K562 (cell line): ENCODE results near the gene COL6A2. TPM values are rescaled to one million over a fixed set of nuclear protein-coding genes. Genes with fewer than 3 reads are reported as not detected.

Experiments
- ATAC-seq: fragments of 200-7000 bp; cut with Tn5 transposase; 3 replicates; pipeline ENCODE4 v1.9.1; 2020; ENCODE audit warnings: moderate library complexity
- BruUV-seq: library from RNA; stranded (reverse); fragments of 400-500 nt; replicated peaks from 2 replicates; lab custom pipeline; 2021; lab: Mats Ljungman, UMichigan
- CTCF ChIA-PET: fragments of 300-600 bp; formaldehyde crosslinking; extraction: SDS; loops from one replicate; lab custom pipeline; 2021; ENCODE audit warnings: low intra/inter-chr PET ratio; lab: Yijun Ruan, JAX
- POLR2A ChIA-PET: fragments of 300-600, 350-650 bp; sonication (Branson Sonifier 250); formaldehyde crosslinking; extraction: SDS; loops from one replicate; lab custom pipeline; 2021; ENCODE audit warnings: antibody characterized with exemption, inconsistent platforms; lab: Yijun Ruan, JAX
- DNase-seq, 4 experiments: peaks; one replicate each; pipeline versions ENCODE4 v3.0.0 to v3.0.0-alpha.2; 2011 to 2018; ENCODE audit warnings: low spot score in 3 of 4, mixed read lengths in 3 of 4; ENCODE audit errors: extremely low read depth in 1 of 4
- FAIRE-seq: peaks from 2 replicates; lab custom pipeline; 2011; peaks lifted over from hg19 to GRCh38; lab: Jason Lieb, UNC
- H2AFZ ChIP-seq: 2 replicates; pipeline ENCODE4 v1.6.0; 2011; ENCODE audit warnings: low read depth, low read length, control low read depth, inconsistent platforms
- H3K27ac ChIP-seq: fragments of 200-600 bp; 3 replicates; pipeline ENCODE4 v1.8.0; 2011; ENCODE audit warnings: low read depth, mild to moderate bottlenecking, control low read depth, inconsistent platforms, low read length, moderate library complexity, mixed read lengths; ENCODE audit errors: extremely low read depth
- H3K27me3 ChIP-seq, 2 experiments: fragments of 300-600 bp in 1 of 2; 2 replicates in 1 of 2; 3 replicates in 1 of 2; pipeline versions ENCODE4 v1.6.0 to v1.8.0; 2011; ENCODE audit warnings: inconsistent platforms in 2 of 2, low read length in 2 of 2, mild to moderate bottlenecking in 1 of 2, mixed read lengths in 1 of 2, moderate library complexity in 1 of 2; ENCODE audit not compliant: control insufficient read depth in 2 of 2, insufficient read depth in 2 of 2
- H3K36me3 ChIP-seq: fragments of 300-600 bp; 3 replicates; pipeline ENCODE4 v1.8.0; 2011; ENCODE audit warnings: mild to moderate bottlenecking, low read length, inconsistent platforms; ENCODE audit not compliant: control insufficient read depth, insufficient read depth
- H3K4me1 ChIP-seq, 2 experiments: fragments of 200-600 bp in 1 of 2; replicated peaks in 1 of 2; 2 replicates in 1 of 2; 3 replicates in 1 of 2; pipeline versions ENCODE4 v1.5.1 to v1.8.0; 2011; ENCODE audit warnings: inconsistent platforms in 2 of 2, low read length in 2 of 2, mild to moderate bottlenecking in 1 of 2, mixed read lengths in 1 of 2, moderate library complexity in 1 of 2; ENCODE audit not compliant: control insufficient read depth in 2 of 2, insufficient read depth in 2 of 2
- H3K4me2 ChIP-seq: 2 replicates; pipeline ENCODE4 v1.6.1; 2011; ENCODE audit warnings: low read length, control low read depth, inconsistent platforms, mixed read lengths; ENCODE audit not compliant: insufficient read depth
- H3K4me3 ChIP-seq: fragments of 200-600 bp; sonication (generic), shearing (Covaris generic); 2 replicates; pipeline ENCODE4 v1.5.1; 2016; ENCODE audit warnings: control low read depth, inconsistent platforms
- H3K79me2 ChIP-seq: fragments of 200-600 bp; 3 replicates; pipeline ENCODE4 v1.8.0; 2011; ENCODE audit warnings: low read length, inconsistent platforms; ENCODE audit not compliant: control insufficient read depth, insufficient read depth
- H3K9ac ChIP-seq, 2 experiments: 2 replicates each; pipeline versions ENCODE4 v1.6.0 to v1.6.1; 2011; ENCODE audit warnings: low read depth in 2 of 2, low read length in 2 of 2, control low read depth in 1 of 2, inconsistent platforms in 1 of 2, mild to moderate bottlenecking in 1 of 2, mixed read lengths in 1 of 2; ENCODE audit not compliant: insufficient read depth in 1 of 2
- H3K9me1 ChIP-seq: one replicate; pipeline ENCODE4 v1.6.0; 2011; ENCODE audit warnings: inconsistent platforms, mild to moderate bottlenecking, low read length, moderate library complexity; ENCODE audit not compliant: control insufficient read depth, insufficient read depth
- H3K9me3 ChIP-seq: replicated peaks from 2 replicates; pipeline ENCODE4 v1.5.1; 2011; ENCODE audit warnings: low read depth, low read length, inconsistent platforms; ENCODE audit not compliant: control insufficient read depth, insufficient read depth
- H4K20me1 ChIP-seq: replicated peaks from 2 replicates; pipeline ENCODE4 v1.6.1; 2011; ENCODE audit warnings: low read length, inconsistent platforms, mixed read lengths; ENCODE audit not compliant: control insufficient read depth, insufficient read depth
- HNRNPLL ChIP-seq: fragments of 200-400 bp; formaldehyde crosslinking; IDR thresholded peaks from 2 replicates; pipeline ENCODE4 v1.6.1; 2017; ENCODE audit warnings: low read length, low read depth, mild to moderate bottlenecking; ENCODE audit not compliant: poor library complexity, severe bottlenecking
- ILF3 ChIP-seq: fragments of 450-650 bp; IDR thresholded peaks from 2 replicates; pipeline ENCODE4 v1.6.1; 2018; ENCODE audit warnings: antibody characterized with exemption, mild to moderate bottlenecking, moderate library complexity, borderline replicate concordance
- KLF10 ChIP-seq: fragments of 250-450 bp; sonication (Bioruptor Pico); IDR thresholded peaks from 2 replicates; pipeline ENCODE4 v1.6.1; 2021; ENCODE audit warnings: matching md5 sums
- LARP7 ChIP-seq: fragments of 450-650 bp; IDR thresholded peaks from 2 replicates; pipeline ENCODE4 v1.6.1; 2016
- PTRF ChIP-seq: fragments of 450-650 bp; IDR thresholded peaks from 2 replicates; pipeline ENCODE4 v1.6.1; 2016; ENCODE audit warnings: mild to moderate bottlenecking, missing genetic modification characterization, missing compliant biosample characterization
- RFX7 ChIP-seq: fragments of 250-450 bp; sonication (Bioruptor Pico); IDR thresholded peaks from 2 replicates; pipeline ENCODE4 v1.5.1; 2021; ENCODE audit warnings: mild to moderate bottlenecking
- ZEB2 ChIP-seq: fragments of 450-650 bp; IDR thresholded peaks from 2 replicates; pipeline ENCODE4 v1.6.1; 2016
- ZKSCAN8 ChIP-seq: fragments of 200-800 bp; sonication (Bioruptor generic); IDR thresholded peaks from 2 replicates; pipeline ENCODE4 v1.6.1; 2016; ENCODE audit warnings: missing genetic modification characterization, missing compliant biosample characterization
- ZNF253 ChIP-seq: fragments of 250-450 bp; sonication (Bioruptor Pico); conservative IDR thresholded peaks from 2 replicates; pipeline ENCODE4 v1.6.1; 2021; ENCODE audit warnings: mild to moderate bottlenecking
- ZNF436 ChIP-seq: fragments of 250-450, 450-650 bp; sonication (Bioruptor Pico); formaldehyde crosslinking; IDR thresholded peaks from 2 replicates; pipeline ENCODE4 v1.7.0; 2020; ENCODE audit warnings: mild to moderate bottlenecking
- WGBS: fragments of 100-300 bp; shearing (Covaris generic); methylation state at CpG from one replicate; pipeline ENCODE4 v1.1.6; 2016; ENCODE audit warnings: low coverage, mixed read lengths; ENCODE audit not compliant: insufficient coverage; ENCODE audit errors: missing lambda C conversion rate; 5-methylcytosine and 5-hydroxymethylcytosine counted together
- in situ Hi-C: fragments of 300-500 bp; cut with MboI; formaldehyde crosslinking; loops from 4 replicates; pipeline ENCODE4 v1.15.0; 2018; ENCODE audit warnings: inconsistent platforms, mixed read lengths
- intact Hi-C: fragments of 100-400 bp; cut with micrococcal nuclease; formaldehyde crosslinking; loops from 2 replicates; pipeline ENCODE4 v1.14.2; 2022
- polyA plus RNA-seq, 8 experiments: library from polyadenylated mRNA; depleted of rRNA in 4 of 8; stranded (reverse) in 5 of 8; unstranded in 3 of 8; fragments of >200 nt; fragmentation: Nextera tagmentation in 2 of 8; fragmentation: Illumina TruSeq in 1 of 8; extraction: Ambion mirVana in 2 of 8; extraction: Trizol in 1 of 8; gene quantifications; 2 replicates each; pipeline versions ENCODE4 v1.2.1 to v1.2.3, GENCODE V29; 2011 to 2014; ENCODE audit warnings: inconsistent platforms in 1 of 8, missing spikeins in 1 of 8
- total RNA-seq, 7 experiments: library from RNA; depleted of rRNA in 6 of 7; stranded (reverse); fragments of >200 nt in 6 of 7; fragmentation: Illumina TruSeq in 2 of 7; extraction: Trizol in 2 of 7; gene quantifications; 2 replicates each; pipeline versions ENCODE4 v1.2.1 to v1.2.3, GENCODE V29; 2011 to 2021; ENCODE audit warnings: low replicate concordance in 1 of 7
- TF ChIP-seq, protein P1 (sequence below): fragments of 450-650 bp; IDR thresholded peaks from 2 replicates; pipeline ENCODE4 v1.6.1; 2016; ENCODE audit warnings: missing biosample characterization, missing genetic modification characterization
- TF ChIP-seq, protein P2 (sequence below): fragments of 450-650 bp; IDR thresholded peaks from 2 replicates; pipeline ENCODE4 v1.6.1; 2016; ENCODE audit warnings: low read depth

Gene COL6A2
- total and polyA plus RNA-seq, 9 of the 15 experiments (the other 6 are each of a cell fraction or from before 2014, with no cell fraction given): 0.07 to 1.1 (median 0.24) TPM; not detected in 3

DNA sequence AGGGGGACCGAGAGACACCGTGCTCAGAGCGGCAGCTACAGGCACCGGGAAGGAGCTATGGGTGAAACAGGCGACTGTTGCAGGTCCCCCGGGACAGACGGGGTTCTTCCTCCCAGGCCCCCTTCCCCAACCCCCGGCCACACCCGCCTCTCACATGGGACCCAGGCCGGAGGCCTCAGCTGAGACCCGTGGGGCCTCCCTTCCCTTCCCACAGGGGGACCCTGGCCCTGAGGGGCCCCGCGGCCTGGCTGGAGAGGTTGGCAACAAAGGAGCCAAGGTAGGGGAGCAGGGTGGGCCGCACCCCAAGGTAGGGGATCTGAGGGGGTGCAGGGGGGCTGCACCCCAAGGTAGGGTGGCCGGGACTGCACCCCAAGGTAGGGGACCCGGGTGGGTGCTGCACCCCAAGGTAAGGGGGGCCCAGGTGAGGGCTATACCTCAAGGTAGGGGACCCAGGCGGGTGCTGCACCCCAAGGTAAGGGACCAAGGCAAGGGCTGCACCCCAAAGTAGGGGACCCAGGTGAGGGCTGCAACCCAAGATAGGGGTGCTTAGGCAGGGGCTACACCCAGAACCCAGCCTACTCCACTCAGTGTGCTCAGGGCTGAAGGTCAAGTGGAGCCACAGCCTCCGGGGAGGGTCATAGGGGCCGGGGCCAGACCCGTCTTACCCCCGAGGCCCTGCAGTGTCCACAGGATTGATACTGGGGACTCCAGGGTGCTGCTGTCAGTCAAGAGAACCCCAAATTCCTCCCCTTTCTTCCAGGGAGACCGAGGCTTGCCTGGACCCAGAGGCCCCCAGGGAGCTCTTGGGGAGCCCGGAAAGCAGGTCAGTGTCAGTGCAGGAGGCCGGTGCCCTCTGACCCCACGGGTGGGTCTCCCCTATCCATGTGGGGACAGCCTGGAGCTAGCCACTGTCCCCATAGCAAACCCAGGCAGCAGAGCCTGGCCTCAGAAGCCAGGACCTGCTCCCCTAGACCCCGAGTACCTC lies 22.7 kb downstream of the COL6A2 start:
- H3K79me2 ChIP-seq: no peaks in the 10 kb centered on the region
- H3K27me3 ChIP-seq: peaks cover 21 to 68% of the 10 kb centered on the region in 2 experiments; a peak in 3 of 5 replicates
- POLR2A ChIA-PET: interaction anchor here (0.7 to 2.0 kb wide), 3 partner anchors 10 to 141 kb away, joined by 3 to 4 read pairs (median 4); no protein-coding TSS in a partner anchor
- in situ Hi-C loops: no loop called here
- 6% methylated on average over 24 of the region's 26 CpGs for WGBS
- peaks cover 0 to 70% of the 10 kb centered on the region in 2 experiments; a peak in 2 of 5 replicates for H3K4me1 ChIP-seq
- intact Hi-C loops: no loop called here
- peaks cover 4% of the 10 kb centered on the region; the same call in 1 of the 2 replicates for H4K20me1 ChIP-seq
- CTCF ChIA-PET: no interaction called here
- FAIRE-seq (no peak), ATAC-seq (no peak), DNase-seq (no peak)
- no peak overlapping the region for H3K27ac ChIP-seq
- no peaks in the 10 kb centered on the region for H3K36me3 ChIP-seq
- H3K4me2 ChIP-seq: no peak overlapping the region
- H3K9me3 ChIP-seq: no peaks in the 10 kb centered on the region
- no peak overlapping the region for H3K4me3 ChIP-seq
- no peaks in the 10 kb centered on the region for H3K9me1 ChIP-seq
- no TSS peak for BruUV-seq
- H2AFZ ChIP-seq: no peak overlapping the region
- H3K9ac ChIP-seq: no peak overlapping the region; a peak in 1 of 4 replicates
- TF ChIP-seq ZNF253 (CRISPR knock-in tag) (no peak), ZEB2 (no peak), RFX7 (CRISPR knock-in tag) (no peak), ILF3 (no peak), KLF10 (CRISPR knock-in tag) (no peak), PTRF (no peak), ZNF436 (no peak), HNRNPLL (no peak), ZKSCAN8 (CRISPR knock-in tag) (no peak), LARP7 (no peak)
- TF ChIP-seq, protein P1, sequence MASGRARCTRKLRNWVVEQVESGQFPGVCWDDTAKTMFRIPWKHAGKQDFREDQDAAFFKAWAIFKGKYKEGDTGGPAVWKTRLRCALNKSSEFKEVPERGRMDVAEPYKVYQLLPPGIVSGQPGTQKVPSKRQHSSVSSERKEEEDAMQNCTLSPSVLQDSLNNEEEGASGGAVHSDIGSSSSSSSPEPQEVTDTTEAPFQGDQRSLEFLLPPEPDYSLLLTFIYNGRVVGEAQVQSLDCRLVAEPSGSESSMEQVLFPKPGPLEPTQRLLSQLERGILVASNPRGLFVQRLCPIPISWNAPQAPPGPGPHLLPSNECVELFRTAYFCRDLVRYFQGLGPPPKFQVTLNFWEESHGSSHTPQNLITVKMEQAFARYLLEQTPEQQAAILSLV: no peak
- TF ChIP-seq, protein P2, sequence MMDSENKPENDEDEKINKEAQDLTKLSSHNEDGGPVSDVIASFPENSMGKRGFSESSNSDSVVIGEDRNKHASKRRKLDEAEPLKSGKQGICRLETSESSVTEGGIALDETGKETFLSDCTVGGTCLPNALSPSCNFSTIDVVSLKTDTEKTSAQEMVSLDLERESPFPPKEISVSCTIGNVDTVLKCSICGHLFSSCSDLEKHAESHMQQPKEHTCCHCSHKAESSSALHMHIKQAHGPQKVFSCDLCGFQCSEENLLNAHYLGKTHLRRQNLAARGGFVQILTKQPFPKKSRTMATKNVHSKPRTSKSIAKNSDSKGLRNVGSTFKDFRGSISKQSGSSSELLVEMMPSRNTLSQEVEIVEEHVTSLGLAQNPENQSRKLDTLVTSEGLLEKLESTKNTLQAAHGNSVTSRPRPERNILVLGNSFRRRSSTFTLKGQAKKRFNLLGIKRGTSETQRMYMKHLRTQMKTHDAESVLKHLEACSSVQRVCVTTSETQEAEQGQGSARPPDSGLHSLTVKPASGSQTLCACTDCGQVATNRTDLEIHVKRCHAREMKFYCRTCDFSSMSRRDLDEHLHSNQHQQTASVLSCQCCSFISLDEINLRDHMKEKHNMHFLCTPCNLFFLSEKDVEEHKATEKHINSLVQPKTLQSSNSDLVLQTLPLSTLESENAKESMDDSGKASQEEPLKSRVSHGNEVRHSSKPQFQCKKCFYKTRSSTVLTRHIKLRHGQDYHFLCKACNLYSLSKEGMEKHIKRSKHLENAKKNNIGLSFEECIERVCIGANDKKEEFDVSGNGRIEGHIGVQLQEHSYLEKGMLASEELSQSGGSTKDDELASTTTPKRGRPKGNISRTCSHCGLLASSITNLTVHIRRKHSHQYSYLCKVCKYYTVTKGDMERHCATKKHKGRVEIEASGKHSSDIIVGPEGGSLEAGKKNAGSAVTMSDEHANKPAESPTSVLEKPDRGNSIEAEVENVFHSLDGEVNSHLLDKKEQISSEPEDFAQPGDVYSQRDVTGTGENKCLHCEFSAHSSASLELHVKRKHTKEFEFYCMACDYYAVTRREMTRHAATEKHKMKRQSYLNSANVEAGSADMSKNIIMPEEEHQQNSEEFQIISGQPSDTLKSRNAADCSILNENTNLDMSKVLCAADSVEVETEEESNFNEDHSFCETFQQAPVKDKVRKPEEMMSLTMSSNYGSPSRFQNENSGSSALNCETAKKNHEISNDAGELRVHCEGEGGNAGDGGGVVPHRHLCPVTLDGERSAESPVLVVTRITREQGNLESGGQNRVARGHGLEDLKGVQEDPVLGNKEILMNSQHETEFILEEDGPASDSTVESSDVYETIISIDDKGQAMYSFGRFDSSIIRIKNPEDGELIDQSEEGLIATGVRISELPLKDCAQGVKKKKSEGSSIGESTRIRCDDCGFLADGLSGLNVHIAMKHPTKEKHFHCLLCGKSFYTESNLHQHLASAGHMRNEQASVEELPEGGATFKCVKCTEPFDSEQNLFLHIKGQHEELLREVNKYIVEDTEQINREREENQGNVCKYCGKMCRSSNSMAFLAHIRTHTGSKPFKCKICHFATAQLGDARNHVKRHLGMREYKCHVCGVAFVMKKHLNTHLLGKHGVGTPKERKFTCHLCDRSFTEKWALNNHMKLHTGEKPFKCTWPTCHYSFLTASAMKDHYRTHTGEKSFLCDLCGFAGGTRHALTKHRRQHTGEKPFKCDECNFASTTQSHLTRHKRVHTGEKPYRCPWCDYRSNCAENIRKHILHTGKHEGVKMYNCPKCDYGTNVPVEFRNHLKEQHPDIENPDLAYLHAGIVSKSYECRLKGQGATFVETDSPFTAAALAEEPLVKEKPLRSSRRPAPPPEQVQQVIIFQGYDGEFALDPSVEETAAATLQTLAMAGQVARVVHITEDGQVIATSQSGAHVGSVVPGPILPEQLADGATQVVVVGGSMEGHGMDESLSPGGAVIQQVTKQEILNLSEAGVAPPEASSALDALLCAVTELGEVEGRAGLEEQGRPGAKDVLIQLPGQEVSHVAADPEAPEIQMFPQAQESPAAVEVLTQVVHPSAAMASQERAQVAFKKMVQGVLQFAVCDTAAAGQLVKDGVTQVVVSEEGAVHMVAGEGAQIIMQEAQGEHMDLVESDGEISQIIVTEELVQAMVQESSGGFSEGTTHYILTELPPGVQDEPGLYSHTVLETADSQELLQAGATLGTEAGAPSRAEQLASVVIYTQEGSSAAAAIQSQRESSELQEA: no peak
